HG03280 (cell line): ENCODE data around the gene PCDHA7.
"Not testable (repeated sequence)": the region's sequence is repeated elsewhere in the genome, so short reads cannot be mapped to it uniquely, and the experiment has no call there.

Experiments used
- ATAC-seq: cut with Tn5 transposase; IDR thresholded peaks from one replicate; pipeline ENCODE4 v1.9.1; 2021; ENCODE audit warnings: mild to moderate bottlenecking, moderate library complexity; ENCODE audit not compliant: unreplicated experiment

PCDHA7 gene

GRCh38 chr5:140821375-140822280, 12.4 kb upstream of the PCDHA7 start, which contains the start of gene PCDHA5:
PCDHA5 (plus strand) TSS chr5:140821613.
- no peak for ATAC-seq

DNA sequence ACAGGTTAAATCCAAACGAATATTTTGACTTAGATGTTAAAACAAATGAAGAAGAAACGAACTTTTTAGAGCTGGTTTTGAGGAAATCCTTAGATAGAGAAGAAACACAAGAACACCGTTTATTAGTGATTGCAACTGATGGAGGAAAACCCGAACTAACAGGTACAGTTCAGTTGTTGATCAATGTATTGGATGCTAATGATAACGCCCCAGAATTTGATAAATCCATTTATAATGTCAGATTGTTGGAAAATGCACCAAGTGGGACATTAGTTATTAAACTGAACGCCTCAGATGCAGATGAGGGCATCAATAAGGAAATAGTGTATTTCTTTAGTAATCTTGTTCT, 11.8 kb upstream of the PCDHA7 start:
- no peak for ATAC-seq

DNA sequence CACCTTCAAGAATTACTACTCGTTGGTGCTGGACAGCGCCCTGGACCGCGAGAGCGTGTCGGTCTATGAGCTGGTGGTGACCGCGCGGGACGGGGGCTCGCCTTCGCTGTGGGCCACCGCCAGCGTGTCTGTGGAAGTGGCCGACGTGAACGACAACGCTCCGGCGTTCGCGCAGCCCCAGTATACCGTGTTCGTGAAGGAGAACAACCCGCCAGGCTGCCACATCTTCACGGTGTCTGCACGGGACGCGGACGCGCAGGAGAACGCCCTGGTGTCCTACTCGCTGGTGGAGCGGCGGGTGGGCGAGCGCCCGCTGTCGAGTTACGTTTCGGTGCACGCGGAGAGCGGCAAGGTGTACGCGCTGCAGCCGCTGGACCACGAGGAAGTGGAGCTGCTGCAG, 11.1 kb upstream of the PCDHA7 start:
- not testable (repeated sequence) for ATAC-seq

GRCh38 chr5:140823475-140823874, 10.6 kb upstream of the PCDHA7 start:
- no peak for ATAC-seq

DNA sequence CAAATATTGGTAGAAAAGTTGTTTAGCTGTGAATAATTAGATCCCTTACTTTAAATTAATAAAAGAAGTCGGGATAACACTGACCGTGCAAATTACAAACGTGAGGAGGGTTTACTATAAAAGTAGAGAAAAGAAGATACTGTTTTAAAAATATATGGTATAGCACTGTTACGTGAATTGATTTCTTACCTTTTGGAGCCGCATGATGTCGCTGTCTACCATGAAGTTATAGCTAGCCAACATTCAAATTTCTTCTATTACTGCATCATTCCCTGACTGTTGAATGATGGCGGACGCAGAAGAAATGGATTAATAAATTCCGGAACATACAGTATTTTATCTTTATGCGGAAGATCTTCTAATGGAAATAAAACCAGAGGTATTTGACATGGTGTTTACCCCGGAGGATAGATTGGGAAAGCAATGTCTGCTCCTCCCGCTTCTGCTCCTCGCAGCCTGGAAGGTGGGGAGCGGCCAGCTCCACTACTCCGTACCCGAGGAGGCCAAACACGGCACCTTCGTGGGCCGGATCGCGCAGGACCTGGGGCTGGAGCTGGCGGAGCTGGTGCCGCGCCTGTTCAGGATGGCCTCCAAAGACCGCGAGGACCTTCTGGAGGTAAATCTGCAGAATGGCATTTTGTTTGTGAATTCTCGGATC, 6.2 kb upstream of the PCDHA7 start, which contains the start of gene PCDHA6:
Gene PCDHA6 (plus strand): TSS at position 257 of the 658 bp plus-strand sequence. CDS start 132 bp downstream, at position 389.
- ATAC-seq = no peak

DNA sequence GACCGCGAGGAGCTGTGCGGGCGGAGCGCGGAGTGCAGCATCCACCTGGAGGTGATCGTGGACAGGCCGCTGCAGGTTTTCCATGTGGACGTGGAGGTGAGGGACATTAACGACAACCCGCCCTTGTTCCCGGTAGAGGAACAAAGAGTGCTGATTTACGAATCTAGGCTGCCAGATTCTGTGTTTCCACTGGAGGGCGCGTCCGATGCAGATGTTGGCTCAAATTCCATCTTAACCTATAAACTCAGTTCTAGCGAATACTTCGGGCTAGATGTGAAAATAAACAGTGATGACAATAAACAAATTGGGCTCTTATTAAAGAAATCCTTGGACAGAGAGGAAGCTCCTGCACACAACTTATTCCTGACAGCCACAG, 5.7 kb upstream of the PCDHA7 start:
- ATAC-seq = no peak

GRCh38 chr5:140829511-140830501, 4.3 kb upstream of the PCDHA7 start:
- ATAC-seq = not testable (repeated sequence)

DNA sequence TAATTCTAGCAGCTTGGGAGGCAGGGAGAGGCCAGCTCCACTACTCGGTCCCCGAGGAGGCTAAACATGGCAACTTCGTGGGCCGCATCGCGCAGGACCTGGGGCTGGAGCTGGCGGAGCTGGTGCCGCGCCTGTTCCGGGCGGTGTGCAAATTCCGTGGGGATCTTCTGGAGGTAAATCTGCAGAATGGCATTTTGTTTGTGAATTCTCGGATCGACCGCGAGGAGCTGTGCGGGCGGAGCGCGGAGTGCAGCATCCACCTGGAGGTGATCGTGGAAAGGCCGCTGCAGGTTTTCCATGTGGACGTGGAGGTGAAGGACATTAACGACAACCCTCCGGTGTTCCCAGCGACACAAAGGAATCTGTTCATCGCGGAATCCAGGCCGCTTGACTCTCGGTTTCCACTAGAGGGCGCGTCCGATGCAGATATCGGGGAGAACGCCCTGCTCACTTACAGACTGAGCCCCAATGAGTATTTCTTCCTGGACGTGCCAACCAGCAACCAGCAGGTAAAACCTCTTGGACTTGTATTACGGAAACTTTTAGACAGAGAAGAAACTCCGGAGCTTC, 455 bp downstream of the PCDHA7 start:
- not testable (repeated sequence) for ATAC-seq

GRCh38 chr5:140835622-140836510, 1.8 kb downstream of the PCDHA7 start:
- ATAC-seq = no peak

DNA sequence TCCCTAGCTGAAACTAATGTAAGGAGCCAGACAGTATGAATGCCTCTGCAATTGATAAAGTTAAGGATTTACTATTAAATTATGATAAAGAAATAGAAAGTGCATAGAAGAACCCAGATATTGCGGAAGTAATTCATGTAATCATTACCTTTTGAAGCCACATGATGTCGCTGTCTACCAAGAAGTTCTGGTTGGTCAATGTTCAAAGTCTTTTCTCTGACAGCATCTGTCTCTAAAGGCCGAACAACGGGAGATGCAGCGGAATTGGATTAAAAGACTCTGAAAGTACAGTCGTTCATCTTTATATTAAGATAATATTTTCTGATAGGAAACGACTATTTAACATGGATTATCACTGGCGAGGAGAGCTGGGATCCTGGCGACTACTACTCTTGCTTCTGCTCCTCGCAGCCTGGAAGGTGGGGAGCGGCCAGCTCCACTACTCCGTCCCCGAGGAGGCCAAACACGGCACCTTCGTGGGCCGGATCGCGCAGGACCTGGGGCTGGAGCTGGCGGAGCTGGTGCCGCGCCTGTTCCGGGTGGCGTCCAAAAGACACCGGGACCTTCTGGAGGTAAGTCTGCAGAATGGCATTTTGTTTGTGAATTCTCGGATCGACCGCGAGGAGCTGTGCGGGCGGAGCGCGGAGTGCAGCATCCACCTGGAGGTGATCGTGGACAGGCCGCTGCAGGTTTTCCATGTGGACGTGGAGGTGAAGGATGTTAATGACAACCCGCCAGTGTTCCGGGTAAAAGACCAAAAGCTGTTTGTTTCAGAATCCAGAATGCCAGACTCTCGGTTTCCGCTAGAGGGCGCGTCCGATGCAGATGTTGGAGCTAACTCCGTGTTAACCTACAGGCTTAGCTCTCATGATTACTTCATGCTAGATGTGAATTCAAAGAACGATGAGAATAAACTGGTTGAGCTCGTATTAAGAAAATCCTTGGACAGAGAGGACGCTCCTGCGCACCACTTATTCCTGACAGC, 7.2 kb downstream of the PCDHA7 start, which contains the start of gene PCDHA8:
Gene PCDHA8 (plus strand): TSS at position 210 of the 985 bp plus-strand sequence. CDS start 135 bp downstream, at position 345.
- no peak for ATAC-seq

DNA sequence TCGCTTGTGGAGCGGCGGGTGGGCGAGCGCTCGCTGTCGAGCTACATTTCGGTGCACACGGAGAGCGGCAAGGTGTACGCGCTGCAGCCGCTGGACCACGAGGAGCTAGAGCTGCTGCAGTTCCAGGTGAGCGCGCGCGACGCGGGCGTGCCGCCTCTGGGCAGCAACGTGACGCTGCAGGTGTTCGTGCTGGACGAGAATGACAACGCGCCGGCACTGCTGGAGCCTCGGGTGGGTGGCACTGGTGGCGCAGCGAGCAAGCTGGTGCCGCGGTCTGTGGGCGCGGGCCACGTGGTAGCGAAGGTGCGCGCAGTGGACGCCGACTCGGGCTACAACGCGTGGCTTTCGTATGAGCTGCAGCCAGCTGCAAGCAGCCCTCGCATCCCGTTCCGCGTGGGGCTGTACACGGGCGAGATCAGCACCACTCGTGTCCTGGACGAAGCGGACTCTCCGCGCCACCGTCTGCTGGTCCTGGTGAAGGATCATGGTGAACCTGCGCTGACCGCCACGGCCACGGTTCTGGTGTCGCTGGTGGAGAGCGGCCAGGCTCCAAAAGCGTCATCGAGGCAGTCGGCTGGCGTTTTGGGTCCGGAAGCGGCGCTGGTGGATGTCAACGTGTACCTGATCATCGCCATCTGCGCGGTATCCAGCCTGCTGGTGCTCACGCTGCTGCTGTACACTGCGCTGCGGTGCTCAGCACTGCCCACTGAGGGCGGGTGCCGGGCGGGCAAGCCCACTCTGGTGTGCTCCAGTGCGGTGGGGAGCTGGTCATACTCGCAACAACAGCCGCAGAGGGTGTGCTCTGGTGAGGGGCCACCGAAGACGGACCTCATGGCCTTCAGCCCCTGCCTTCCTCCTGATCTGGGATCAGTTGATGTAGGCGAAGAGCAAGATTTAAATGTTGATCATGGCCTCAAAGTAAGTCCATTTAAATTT, 9.0 kb downstream of the PCDHA7 start:
- no peak for ATAC-seq

DNA sequence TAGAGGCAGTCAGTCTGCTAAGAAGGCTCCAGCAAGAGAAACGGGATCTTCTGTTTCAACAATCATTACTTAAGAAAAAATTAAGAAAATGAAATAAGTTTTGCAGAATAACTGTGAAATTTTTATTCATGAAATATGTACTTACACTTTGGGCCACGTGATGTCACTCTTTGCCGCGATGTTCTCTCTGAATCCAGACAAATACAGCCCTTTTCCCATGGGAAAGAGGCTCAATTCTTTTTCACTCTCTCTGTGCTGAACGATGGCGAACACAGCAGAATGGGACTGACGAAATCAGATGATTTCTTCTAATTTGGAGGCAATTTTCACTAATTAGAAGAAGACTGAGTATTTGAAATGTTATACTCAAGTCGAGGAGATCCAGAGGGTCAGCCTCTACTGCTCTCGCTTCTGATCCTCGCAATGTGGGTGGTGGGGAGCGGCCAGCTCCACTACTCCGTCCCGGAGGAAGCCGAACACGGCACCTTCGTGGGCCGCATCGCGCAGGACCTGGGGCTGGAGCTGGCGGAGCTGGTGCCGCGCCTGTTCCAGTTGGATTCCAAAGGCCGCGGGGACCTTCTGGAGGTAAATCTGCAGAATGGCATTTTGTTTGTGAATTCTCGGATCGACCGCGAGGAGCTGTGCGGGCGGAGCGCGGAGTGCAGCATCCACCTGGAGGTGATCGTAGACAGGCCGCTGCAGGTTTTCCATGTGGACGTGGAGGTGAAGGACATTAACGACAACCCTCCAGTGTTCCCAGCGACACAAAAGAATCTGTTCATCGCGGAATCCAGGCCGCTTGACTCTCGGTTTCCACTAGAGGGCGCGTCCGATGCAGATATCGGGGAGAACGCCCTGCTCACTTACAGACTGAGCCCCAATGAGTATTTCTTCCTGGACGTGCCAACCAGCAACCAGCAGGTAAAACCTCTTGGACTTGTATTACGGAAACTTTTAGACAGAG, 14.4 kb downstream of the PCDHA7 start, which contains the start of gene PCDHA9:
Gene PCDHA9 (plus strand): TSS at position 244 of the 964 bp plus-strand sequence. CDS start 114 bp downstream, at position 358.
- not testable (repeated sequence) for ATAC-seq

DNA sequence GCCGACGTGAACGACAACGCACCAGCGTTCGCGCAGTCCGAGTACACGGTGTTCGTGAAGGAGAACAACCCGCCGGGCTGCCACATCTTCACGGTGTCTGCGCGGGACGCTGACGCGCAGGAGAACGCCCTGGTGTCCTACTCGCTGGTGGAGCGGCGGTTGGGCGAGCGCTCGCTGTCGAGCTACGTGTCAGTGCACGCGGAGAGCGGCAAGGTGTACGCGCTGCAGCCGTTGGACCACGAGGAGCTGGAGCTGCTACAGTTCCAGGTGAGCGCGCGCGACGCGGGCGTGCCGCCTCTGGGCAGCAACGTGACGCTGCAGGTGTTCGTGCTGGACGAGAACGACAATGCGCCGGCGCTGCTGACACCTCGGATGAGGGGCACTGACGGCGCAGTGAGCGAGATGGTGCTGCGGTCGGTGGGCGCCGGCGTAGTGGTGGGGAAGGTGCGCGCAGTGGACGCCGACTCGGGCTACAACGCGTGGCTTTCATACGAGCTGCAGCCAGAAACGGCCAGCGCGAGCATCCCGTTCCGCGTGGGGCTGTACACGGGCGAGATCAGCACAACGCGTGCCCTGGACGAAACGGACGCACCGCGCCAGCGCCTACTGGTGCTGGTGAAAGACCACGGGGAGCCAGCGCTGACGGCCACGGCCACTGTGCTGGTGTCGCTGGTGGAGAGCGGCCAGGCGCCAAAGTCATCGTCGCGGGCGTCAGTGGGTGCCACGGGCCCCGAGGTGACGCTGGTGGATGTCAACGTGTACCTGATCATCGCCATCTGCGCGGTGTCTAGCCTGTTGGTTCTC, 16.0 kb downstream of the PCDHA7 start:
- ATAC-seq = not testable (repeated sequence)

DNA sequence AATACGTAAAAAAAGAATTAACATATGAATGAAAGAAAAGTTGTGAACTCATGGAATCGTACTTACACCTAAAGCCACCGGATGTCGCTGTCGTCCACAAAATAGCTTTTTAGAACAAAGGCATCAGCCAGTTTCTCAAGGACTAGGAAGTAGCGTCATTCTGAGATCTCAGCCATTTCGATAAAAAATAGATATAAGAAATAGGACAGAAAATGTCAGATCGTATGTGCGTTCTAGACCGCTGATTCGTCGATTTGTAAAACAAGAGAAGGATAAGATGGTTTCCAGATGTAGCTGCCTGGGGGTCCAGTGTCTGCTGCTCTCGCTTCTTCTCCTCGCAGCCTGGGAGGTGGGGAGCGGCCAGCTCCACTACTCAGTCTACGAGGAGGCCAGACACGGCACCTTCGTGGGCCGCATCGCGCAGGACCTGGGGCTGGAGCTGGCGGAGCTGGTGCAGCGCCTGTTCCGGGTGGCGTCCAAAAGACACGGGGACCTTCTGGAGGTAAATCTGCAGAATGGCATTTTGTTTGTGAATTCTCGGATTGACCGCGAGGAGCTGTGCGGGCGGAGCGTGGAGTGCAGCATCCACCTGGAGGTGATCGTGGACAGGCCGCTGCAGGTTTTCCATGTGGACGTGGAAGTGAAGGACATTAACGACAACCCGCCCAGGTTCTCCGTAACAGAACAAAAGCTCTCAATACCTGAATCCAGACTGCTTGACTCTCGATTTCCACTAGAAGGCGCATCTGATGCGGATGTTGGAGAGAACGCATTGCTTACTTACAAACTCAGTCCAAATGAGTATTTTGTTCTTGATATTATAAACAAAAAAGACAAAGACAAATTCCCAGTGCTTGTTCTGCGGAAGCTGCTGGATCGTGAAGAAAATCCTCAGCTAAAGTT, 22.0 kb downstream of the PCDHA7 start, which contains the start of gene PCDHA10:
Gene PCDHA10 (plus strand): TSS at position 126 of the 903 bp plus-strand sequence. CDS start 152 bp downstream, at position 278.
- no peak for ATAC-seq
